GF-D8 (cell line): Measurements from ENCODE around the gene TULP4.

Experiments
- DNase-seq: peaks from one replicate; lab custom pipeline; 2025; lab: John Stamatoyannopoulos, UW

The TULP4 gene

GRCh38 chr6:158358450-158359077 lies 46.3 kb downstream of the TULP4 start:
- no peak for DNase-seq

DNA sequence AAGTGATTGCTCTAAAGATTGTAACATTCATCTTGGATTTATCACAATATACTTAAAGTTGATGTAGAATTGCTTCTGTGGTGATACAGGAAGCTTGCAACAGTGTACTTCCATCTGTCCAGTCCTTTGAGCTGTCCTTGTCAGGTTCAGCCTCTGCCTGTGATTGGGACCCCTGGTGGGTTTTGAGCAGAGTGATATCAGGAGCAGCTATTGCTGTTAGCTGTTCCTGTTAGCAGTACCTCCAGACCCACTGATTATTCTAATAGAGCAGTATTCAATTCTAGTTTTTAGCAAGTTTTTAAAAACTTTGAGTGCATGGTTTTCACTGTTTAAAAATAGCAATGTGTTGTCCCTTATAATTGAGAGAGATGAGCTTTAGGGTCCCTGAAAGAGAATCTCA lies 48.8 kb downstream of the TULP4 start:
- no peak for DNase-seq

GRCh38 chr6:158361961-158362669 lies 49.9 kb downstream of the TULP4 start:
- no peak for DNase-seq

- DNase-seq: no peak
These were observed 54.1 kb downstream of the TULP4 start for GRCh38 chr6:158366363-158366762.

- DNase-seq: no peak
These were observed 55.6 kb downstream of the TULP4 start for GRCh38 chr6:158367816-158368215.

GRCh38 chr6:158369241-158369640 lies 57.0 kb downstream of the TULP4 start:
- DNase-seq: no peak

- no peak for DNase-seq
These were observed 58.5 kb downstream of the TULP4 start for GRCh38 chr6:158370805-158371204.

- no peak for DNase-seq
These were observed 59.0 kb downstream of the TULP4 start for GRCh38 chr6:158371261-158371660.

- DNase-seq: no peak
These were observed 60.3 kb downstream of the TULP4 start for GRCh38 chr6:158372574-158372973.

DNA sequence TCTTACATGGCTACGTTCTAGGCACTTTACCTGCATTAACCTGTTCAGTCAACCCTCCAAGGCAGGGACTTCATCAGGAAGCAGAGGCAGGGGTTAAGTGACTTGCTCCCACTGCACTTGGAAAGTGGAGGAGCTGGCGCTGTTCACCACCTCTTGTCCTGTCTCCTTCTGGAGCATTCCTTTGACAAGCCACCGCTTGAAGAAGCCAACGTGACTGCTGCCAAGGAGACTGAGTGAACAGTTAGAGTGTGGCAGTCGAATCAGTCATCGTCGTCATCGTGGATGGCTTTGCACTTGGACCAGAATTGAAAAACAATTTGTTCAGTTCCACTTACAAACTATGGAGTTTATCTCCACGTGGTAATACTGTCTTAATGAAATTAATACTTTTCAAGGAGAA lies 60.9 kb downstream of the TULP4 start:
- DNase-seq: no peak

DNA sequence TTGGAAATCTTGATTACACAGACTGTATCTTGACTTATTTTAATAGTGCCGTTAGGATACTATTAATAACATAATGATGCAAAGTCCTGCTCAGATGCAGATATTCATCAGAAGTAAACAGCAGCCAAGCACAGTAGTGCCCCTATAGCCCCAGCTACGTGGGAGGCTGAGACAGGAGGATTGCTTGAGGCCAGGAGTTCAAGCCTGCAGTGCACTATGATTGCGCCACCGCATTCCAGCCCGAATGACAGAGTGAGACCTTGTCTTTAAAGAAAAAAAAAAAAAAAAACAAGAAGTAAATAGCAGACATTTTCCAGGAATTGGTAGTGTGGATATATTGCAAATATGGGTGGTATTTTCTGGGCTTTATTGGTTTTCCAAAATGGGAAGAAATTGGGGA lies 61.8 kb downstream of the TULP4 start:
- DNase-seq: no peak

- DNase-seq: no peak
These were observed 64.4 kb downstream of the TULP4 start for GRCh38 chr6:158376631-158377081.

- no peak for DNase-seq
These were observed 65.6 kb downstream of the TULP4 start for GRCh38 chr6:158377860-158378259.

- DNase-seq: no peak
These were observed 67.1 kb downstream of the TULP4 start for GRCh38 chr6:158379336-158379735.

DNA sequence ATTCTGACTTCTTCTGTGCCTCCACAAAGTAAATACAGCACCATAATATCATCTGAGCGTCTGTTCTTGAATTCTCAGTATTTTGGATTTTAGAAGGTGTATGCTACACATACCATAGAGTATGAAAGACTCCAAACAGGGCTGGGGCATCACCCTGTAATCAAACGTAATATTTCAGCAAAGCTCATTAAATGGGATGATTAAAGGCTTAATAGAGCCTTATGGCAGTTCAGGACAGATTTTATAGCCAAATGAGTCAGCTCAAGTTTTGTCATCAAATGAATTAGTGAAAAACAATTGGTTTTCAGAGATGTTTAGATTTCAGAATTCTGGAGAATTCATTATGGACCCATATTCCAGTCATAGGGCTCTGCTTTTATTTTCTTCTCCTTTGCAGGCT lies 68.9 kb downstream of the TULP4 start:
- DNase-seq: no peak

- no peak for DNase-seq
These were observed 70.2 kb downstream of the TULP4 start for GRCh38 chr6:158382491-158382890.

GRCh38 chr6:158383057-158383456 lies 70.8 kb downstream of the TULP4 start:
- DNase-seq: no peak

DNA sequence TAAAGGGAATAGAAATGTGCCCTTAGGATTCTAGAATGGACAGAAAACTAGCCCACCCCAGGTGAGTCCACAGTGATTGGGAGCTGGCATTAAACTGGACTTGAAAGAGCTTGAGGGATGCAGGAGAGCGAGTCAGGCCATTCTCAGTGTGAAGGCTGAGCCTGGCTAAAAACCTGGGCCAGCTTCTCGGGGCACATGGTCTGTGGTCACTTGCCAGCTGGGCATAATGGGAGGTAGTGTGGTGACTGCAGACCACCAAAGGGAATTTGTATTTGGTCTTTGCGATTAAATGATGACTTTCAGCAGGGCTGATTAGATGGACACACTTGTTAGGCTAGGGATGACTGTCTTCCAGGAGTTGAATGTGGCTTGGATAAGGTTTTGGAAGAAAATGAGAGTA lies 71.3 kb downstream of the TULP4 start:
- no peak for DNase-seq

DNA sequence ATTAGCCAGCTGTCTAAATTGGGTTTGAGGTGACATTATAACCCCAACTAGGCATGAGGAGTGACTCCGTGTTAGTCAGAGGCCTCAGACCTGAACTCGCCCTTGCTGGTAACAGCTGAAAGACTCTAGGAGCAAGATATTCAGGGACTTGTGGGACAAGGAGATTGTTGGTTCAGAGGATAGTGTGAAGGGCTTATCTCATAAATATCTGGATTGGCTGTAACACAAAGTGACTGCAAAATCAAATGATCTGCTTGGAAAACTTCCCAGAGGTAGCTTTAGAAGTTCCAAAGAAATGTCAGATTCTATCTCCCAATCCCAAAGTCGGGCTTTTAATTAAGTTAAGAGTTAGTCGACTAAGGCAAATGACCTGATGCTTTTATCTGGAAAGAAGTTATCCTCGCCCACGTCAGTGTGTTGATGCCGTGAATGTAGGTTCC lies 72.4 kb downstream of the TULP4 start:
- no peak for DNase-seq

DNA sequence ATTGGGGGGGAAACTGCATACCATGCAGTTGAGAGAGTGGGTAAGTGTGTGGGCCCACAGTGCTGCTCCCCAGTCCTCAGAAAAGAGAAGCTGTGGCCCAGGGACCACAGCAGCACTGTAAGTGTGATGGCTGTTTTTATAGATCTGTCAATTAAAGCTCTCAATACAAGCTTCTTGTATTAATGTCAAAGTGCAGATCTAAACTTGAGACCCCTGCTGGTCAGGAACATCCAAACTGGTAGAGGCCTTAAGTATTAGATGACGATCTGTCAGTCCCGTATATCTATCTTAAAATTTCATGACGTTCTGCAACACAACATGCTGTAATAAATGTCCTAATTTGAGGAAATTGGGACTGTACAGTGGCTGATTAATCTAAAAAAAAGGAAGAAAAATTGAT lies 74.8 kb downstream of the TULP4 start:
- DNase-seq: no peak

DNA sequence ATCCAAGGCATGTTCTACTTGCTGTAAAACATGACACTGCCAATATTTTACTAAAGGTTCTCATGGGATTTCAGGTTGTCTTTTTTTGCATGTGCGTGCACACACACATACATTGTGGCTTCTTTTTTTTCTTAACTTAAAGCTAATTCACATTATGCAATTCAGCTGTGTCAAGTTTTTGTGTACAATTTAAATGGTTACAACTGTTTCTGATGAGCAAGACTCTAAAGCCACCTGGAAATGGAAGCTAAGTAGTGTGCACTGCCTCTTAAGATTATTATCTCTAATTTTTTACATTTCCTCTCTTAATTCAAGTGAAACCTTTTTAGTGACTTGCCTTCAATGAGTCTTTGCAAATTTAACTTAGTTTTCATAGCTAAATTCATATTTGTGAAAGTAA lies 75.3 kb downstream of the TULP4 start:
- DNase-seq: no peak

GRCh38 chr6:158388727-158389126 lies 76.5 kb downstream of the TULP4 start:
- no peak for DNase-seq

GRCh38 chr6:158389193-158389919 lies 77.1 kb downstream of the TULP4 start:
- DNase-seq: no peak
